Cardiac fibroblast (primary cell): ENCODE data around the gene ANKRD61.

Experiments
- DNase-seq, 2 donors: peaks; one replicate each; pipeline versions ENCODE4 v3.0.0 to v3.0.0-alpha.2; 2010; ENCODE audit warnings: low read depth in 2 of 2
- H3K4me3 ChIP-seq, 2 donors: replicated peaks in 1 of 2; 1 replicate in 1 of 2; 2 replicates in 1 of 2; pipeline ENCODE4 v1.5.1; 2011; ENCODE audit warnings: low read depth in 2 of 2, low read length in 2 of 2, mild to moderate bottlenecking in 2 of 2, moderate library complexity in 1 of 2
- CTCF ChIP-seq: IDR thresholded peaks from one replicate; pipeline ENCODE4 v1.5.1; 2011; ENCODE audit warnings: low read depth, mild to moderate bottlenecking, low read length, inconsistent platforms

Gene ANKRD61

GRCh38 chr7:6012355-6013104 is 18.6 kb upstream of the ANKRD61 start:
- no peak for TF ChIP-seq CTCF
- DNase-seq, result peak in 1 of 2 donors; percentile 68
- H3K4me3 ChIP-seq, result no peak overlapping the region

- peak; percentile 95 to 96 for DNase-seq
- H3K4me3 ChIP-seq, result no peak overlapping the region
- TF ChIP-seq CTCF, result no peak
Measured at GRCh38 chr7:6015917-6016652, 15.1 kb upstream of the ANKRD61 start.

GRCh38 chr7:6016653-6016966 is 14.6 kb upstream of the ANKRD61 start:
- DNase-seq, result no peak
- TF ChIP-seq CTCF, result no peak
- H3K4me3 ChIP-seq, result no peak overlapping the region

GRCh38 chr7:6020371-6021286 is 10.5 kb upstream of the ANKRD61 start:
- H3K4me3 ChIP-seq, result no peak overlapping the region
- no peak for TF ChIP-seq CTCF
- DNase-seq, result no peak

GRCh38 chr7:6022707-6023106 is 8.5 kb upstream of the ANKRD61 start:
- TF ChIP-seq CTCF, result no peak
- H3K4me3 ChIP-seq, result no peak overlapping the region
- no peak for DNase-seq

- TF ChIP-seq CTCF, result no peak
- no peak overlapping the region for H3K4me3 ChIP-seq
- DNase-seq, result no peak
Measured at GRCh38 chr7:6023974-6024435, 7.2 kb upstream of the ANKRD61 start.
